ENCODE measurements around the gene ZDHHC24. TPM values are rescaled to one million over a fixed set of nuclear protein-coding genes. Genes with fewer than 3 reads are reported as not detected.

Gene ZDHHC24
- total RNA-seq, 1 experiment from 2014 or later: 29.5 TPM

DNA sequence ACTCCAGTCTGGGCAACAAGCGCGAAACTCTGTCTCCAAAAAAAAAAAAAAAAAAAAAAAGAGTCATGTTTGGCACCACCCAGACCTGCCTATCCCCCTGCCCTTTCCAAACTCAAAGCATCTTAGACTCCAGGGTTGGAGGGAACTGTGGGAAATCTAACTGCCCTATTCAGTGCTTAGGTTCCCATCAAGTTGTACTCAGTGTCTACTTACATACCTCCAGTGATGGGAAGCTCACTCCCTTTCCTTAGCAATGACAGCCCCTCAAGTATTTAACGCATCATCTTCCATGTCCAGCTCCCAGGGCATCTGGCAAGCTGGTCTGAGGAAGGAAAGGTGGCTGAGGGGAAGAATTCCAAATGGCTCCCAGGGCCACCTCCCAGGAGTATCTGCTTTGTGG, 3.8 kb upstream of the ZDHHC24 start:
- no TSS peak for BruUV-seq (replicated peaks)
- Histone ChIP-seq H3K36me3 (ENCODE audit: control insufficient read depth, insufficient read depth, low read length) (no peaks in the 10 kb centered on the region), H3K27ac (ENCODE audit: low read length) (no peak overlapping the region), H3K9me3 (ENCODE audit: control insufficient read depth, insufficient read depth, low read depth, low read length) (no peaks in the 10 kb centered on the region), H3K4me1 (ENCODE audit: control insufficient read depth, insufficient read depth, low read length) (peaks cover 9% of the 10 kb centered on the region), H3K27me3 (ENCODE audit: control insufficient read depth, insufficient read depth, low read length) (no peaks in the 10 kb centered on the region), H3K4me3 (ENCODE audit: low read depth in 2 of 2, low read length in 2 of 2) (no peak overlapping the region)
- no peak for DNase-seq (ENCODE audit: low read depth, low spot score)
- ChIA-PET POLR2A (no interaction called here), CTCF (no interaction called here)
- intact Hi-C loops (cut with micrococcal nuclease; ENCODE audit: unreplicated experiment): no loop called here
- TF ChIP-seq POLR2AphosphoS5 (IDR thresholded peaks at IDR 0.05; ENCODE audit: low read depth, low read length) (no peak), SIN3A (IDR thresholded peaks at IDR 0.05; ENCODE audit: borderline replicate concordance, insufficient read depth, low read depth, low read length) (no peak), TCF7L2 (IDR thresholded peaks at IDR 0.05; ENCODE audit: low read depth, low read length) (no peak)
- TF ChIP-seq, protein P1, sequence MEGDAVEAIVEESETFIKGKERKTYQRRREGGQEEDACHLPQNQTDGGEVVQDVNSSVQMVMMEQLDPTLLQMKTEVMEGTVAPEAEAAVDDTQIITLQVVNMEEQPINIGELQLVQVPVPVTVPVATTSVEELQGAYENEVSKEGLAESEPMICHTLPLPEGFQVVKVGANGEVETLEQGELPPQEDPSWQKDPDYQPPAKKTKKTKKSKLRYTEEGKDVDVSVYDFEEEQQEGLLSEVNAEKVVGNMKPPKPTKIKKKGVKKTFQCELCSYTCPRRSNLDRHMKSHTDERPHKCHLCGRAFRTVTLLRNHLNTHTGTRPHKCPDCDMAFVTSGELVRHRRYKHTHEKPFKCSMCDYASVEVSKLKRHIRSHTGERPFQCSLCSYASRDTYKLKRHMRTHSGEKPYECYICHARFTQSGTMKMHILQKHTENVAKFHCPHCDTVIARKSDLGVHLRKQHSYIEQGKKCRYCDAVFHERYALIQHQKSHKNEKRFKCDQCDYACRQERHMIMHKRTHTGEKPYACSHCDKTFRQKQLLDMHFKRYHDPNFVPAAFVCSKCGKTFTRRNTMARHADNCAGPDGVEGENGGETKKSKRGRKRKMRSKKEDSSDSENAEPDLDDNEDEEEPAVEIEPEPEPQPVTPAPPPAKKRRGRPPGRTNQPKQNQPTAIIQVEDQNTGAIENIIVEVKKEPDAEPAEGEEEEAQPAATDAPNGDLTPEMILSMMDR (IDR thresholded peaks at IDR 0.05): no peak
- TF ChIP-seq, protein P2, sequence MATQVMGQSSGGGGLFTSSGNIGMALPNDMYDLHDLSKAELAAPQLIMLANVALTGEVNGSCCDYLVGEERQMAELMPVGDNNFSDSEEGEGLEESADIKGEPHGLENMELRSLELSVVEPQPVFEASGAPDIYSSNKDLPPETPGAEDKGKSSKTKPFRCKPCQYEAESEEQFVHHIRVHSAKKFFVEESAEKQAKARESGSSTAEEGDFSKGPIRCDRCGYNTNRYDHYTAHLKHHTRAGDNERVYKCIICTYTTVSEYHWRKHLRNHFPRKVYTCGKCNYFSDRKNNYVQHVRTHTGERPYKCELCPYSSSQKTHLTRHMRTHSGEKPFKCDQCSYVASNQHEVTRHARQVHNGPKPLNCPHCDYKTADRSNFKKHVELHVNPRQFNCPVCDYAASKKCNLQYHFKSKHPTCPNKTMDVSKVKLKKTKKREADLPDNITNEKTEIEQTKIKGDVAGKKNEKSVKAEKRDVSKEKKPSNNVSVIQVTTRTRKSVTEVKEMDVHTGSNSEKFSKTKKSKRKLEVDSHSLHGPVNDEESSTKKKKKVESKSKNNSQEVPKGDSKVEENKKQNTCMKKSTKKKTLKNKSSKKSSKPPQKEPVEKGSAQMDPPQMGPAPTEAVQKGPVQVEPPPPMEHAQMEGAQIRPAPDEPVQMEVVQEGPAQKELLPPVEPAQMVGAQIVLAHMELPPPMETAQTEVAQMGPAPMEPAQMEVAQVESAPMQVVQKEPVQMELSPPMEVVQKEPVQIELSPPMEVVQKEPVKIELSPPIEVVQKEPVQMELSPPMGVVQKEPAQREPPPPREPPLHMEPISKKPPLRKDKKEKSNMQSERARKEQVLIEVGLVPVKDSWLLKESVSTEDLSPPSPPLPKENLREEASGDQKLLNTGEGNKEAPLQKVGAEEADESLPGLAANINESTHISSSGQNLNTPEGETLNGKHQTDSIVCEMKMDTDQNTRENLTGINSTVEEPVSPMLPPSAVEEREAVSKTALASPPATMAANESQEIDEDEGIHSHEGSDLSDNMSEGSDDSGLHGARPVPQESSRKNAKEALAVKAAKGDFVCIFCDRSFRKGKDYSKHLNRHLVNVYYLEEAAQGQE (IDR thresholded peaks at IDR 0.05; ENCODE audit: insufficient read depth in 1 of 2, low read depth in 2 of 2, low read length in 1 of 2): no peak
- no peak for ATAC-seq
- in situ Hi-C loops (cut with HindIII; ENCODE audit: low pct_unique_long_range_greater_than_20kb, low sequenced_read_pairs): no loop called here

DNA sequence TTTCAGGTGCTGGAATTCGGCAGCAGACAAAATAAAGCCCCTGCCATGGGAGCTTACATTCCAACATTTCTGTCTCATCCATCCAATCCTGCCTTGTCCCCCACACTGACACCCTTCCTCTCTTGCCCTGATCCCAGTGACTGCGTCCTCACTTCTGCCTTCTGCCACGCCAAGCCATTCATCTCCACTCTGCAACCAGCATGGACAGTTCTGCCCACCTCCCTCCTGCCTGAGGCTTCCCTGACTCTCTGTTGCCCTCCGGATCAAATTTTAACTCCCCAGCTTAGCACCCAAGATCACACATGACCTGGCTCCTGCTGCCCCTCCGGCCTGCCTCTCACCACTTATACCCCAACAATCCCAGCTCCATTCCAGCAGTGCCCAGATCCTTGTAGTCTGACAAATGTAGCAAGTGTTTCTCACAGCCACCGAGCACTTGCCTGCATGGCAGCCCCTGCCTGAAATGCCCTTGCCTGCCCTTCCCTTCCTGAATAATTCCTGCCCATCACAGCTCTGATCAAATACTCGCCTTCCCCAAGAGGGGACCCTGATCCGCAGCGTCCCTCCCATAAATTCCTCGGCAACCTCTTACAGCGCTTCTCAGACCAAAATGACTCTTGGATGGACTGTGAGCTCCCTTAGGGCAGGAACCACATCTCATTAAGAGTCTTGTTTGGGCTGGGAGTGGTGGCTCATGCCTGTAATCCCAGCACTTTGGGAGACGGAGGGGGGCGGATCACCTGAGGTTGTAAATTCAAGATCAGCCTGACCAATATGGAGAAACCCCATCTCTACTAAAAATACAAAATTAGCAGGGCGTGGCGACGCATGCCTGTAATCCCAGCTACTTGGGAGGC, 3.2 kb upstream of the ZDHHC24 start:
- in situ Hi-C loops (cut with HindIII; ENCODE audit: low pct_unique_long_range_greater_than_20kb, low sequenced_read_pairs) (no loop called here), intact Hi-C loops (cut with micrococcal nuclease; ENCODE audit: unreplicated experiment) (no loop called here)
- no peaks in the 10 kb centered on the region for H3K27me3 ChIP-seq (ENCODE audit: control insufficient read depth, insufficient read depth, low read length)
- peaks cover 9% of the 10 kb centered on the region for H3K4me1 ChIP-seq (ENCODE audit: control insufficient read depth, insufficient read depth, low read length)
- ChIA-PET CTCF (no interaction called here), POLR2A (interaction anchor here (0.6 kb wide), 1 partner anchor 59 kb away, joined by 9 read pairs; no protein-coding TSS in a partner anchor)
- H3K4me3 ChIP-seq (ENCODE audit: low read depth in 2 of 2, low read length in 2 of 2): no peak overlapping the region
- no peak for ATAC-seq
- H3K9me3 ChIP-seq (ENCODE audit: control insufficient read depth, insufficient read depth, low read depth, low read length): no peaks in the 10 kb centered on the region
- no peak overlapping the region for H3K27ac ChIP-seq (ENCODE audit: low read length)
- BruUV-seq (replicated peaks): no TSS peak
- no peaks in the 10 kb centered on the region for H3K36me3 ChIP-seq (ENCODE audit: control insufficient read depth, insufficient read depth, low read length)
- no peak for DNase-seq (ENCODE audit: low read depth, low spot score)
- TF ChIP-seq POLR2AphosphoS5 (IDR thresholded peaks at IDR 0.05; ENCODE audit: low read depth, low read length) (no peak), SIN3A (IDR thresholded peaks at IDR 0.05; ENCODE audit: borderline replicate concordance, insufficient read depth, low read depth, low read length) (no peak), TCF7L2 (IDR thresholded peaks at IDR 0.05; ENCODE audit: low read depth, low read length) (no peak)
- TF ChIP-seq, protein P1 (IDR thresholded peaks at IDR 0.05): no peak
- TF ChIP-seq, protein P2 (IDR thresholded peaks at IDR 0.05; ENCODE audit: insufficient read depth in 1 of 2, low read depth in 2 of 2, low read length in 1 of 2): no peak

All from Panc1 (cell line).